ENCODE results near the gene CPNE8. TPM values are rescaled to one million over a fixed set of nuclear protein-coding genes. Genes with fewer than 3 reads are reported as not detected.

CPNE8 gene
- total RNA-seq, 1 donor from 2014 or later = 11.0 TPM

- DNase-seq (ENCODE audit: low read depth in 2 of 2) = peak in 1 of 2 donors; percentile 26
These were observed 67.1 kb downstream of the CPNE8 start for GRCh38 chr12:38838056-38838850.

GRCh38 chr12:38831715-38832114, 73.7 kb downstream of the CPNE8 start:
- no peak for DNase-seq (ENCODE audit: low read depth in 2 of 2)

DNA sequence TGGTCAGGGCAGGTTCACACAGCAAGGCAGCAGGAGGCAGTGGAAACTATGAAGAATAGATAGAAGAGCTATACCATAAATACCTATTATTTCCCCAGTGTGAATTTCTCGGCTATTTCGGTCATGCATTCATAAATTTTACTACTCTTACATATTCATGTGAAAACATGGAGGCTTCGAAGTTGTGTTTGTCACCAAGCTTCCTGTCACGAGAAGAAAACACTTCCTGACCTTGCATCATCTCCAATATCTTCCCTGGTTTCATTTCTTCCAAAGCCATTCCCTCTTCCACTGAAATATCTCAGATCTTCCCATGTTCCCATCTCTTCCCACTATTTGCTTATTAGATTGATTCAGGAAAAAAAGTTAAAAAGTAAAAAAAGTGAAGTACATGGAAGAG, 80.4 kb downstream of the CPNE8 start:
- DNase-seq (ENCODE audit: low read depth in 2 of 2) = no peak

- peak in 1 of 2 donors; percentile 29 for DNase-seq (ENCODE audit: low read depth in 2 of 2)
These were observed 81.7 kb downstream of the CPNE8 start for GRCh38 chr12:38823738-38824137.

GRCh38 chr12:38823314-38823713, 82.1 kb downstream of the CPNE8 start:
- no peak for DNase-seq (ENCODE audit: low read depth in 2 of 2)

GRCh38 chr12:38817942-38818341, 87.4 kb downstream of the CPNE8 start:
- DNase-seq (ENCODE audit: low read depth in 2 of 2) = no peak

DNA sequence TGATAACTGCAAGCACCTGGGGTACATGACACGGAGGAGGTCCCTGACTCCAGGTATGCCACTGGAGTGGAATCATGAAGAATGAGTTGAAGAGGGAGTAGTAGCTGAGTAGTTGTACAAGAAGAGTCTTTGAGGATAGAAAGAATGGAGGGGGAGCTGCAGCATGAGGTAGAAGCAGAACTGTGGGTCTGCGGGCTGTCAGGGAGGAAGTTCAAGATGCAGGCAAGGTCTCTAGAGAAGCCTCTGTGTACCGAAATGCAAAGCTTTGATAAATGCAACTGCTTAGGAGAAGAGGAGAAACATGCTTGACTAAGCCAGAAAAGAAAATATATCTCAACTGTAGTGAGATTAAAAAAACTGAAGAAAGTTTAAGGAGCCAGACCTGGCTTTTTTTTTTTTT, 91.5 kb downstream of the CPNE8 start:
- DNase-seq (ENCODE audit: low read depth in 2 of 2) = no peak

- DNase-seq (ENCODE audit: low read depth in 2 of 2) = no peak
These were observed 93.5 kb downstream of the CPNE8 start for GRCh38 chr12:38811814-38812356.

GRCh38 chr12:38809832-38810231, 95.6 kb downstream of the CPNE8 start:
- DNase-seq (ENCODE audit: low read depth in 2 of 2) = no peak

DNA sequence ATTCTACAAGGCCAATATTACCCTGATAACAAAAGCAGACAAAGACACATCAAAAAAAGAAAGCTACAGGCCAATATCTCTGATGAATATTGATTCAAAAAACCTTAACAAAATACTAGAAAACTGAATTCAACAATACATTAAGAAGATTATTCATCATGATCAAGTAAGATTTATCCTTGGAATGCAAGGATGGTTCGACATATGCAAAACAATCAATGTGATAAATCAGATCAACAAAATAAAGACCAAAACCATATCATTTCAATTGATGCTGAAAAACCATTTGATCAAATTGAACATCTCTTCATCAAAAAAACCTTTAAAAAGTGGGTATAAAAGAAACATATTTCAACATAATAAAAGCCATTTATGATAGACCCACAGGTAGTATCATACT, 117.3 kb downstream of the CPNE8 start:
- no peak for DNase-seq (ENCODE audit: low read depth in 2 of 2)

- no peak for DNase-seq (ENCODE audit: low read depth in 2 of 2)
These were observed 120.0 kb downstream of the CPNE8 start for GRCh38 chr12:38785381-38785780.

- DNase-seq (ENCODE audit: low read depth in 2 of 2) = no peak
These were observed 122.1 kb downstream of the CPNE8 start for GRCh38 chr12:38783304-38783703.

DNA sequence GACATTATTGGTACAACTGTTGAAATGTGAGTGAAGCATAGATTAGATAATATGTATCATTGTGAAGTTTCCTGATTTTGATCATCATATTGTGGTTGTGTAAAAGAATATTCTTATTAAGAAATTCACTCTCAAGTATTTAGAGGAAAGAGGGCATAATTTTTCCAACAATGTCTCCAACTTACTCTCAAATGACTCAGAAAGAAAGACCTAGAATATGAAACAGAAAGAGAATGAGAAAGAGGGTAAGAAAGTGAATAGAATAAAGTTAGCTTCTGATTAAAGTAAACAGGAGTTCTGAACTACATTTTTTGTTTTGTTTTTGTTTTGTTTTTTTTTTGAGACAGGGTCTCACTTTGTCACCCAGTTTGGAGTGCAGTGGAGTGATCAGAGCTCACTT, 123.0 kb downstream of the CPNE8 start:
- no peak for DNase-seq (ENCODE audit: low read depth in 2 of 2)

DNA sequence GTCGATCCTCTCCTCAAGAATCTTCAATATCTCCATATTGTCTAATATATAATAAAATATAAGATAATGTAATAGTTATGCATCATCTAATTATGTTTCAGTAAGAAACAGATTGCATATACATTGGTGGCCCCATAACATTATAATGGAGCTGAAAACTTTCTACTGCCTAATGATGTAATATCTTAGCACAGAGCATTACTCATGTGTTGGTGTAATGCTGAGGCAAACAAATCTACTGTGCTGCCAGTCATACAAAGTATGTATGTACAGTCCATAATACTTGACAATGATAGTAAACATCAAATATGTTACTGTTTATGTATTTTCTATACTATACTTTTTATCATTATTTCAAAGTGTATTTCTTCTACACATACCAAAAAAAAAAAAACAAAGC, 128.7 kb downstream of the CPNE8 start:
- DNase-seq (ENCODE audit: low read depth in 2 of 2) = no peak

GRCh38 chr12:38775457-38775856, 129.9 kb downstream of the CPNE8 start:
- no peak for DNase-seq (ENCODE audit: low read depth in 2 of 2)

- peak in 1 of 2 donors; percentile 23 for DNase-seq (ENCODE audit: low read depth in 2 of 2)
These were observed 133.0 kb downstream of the CPNE8 start for GRCh38 chr12:38772437-38772836.

- DNase-seq (ENCODE audit: low read depth in 2 of 2) = peak; percentile 14 to 49
These were observed 133.5 kb downstream of the CPNE8 start for GRCh38 chr12:38771871-38772270.

DNA sequence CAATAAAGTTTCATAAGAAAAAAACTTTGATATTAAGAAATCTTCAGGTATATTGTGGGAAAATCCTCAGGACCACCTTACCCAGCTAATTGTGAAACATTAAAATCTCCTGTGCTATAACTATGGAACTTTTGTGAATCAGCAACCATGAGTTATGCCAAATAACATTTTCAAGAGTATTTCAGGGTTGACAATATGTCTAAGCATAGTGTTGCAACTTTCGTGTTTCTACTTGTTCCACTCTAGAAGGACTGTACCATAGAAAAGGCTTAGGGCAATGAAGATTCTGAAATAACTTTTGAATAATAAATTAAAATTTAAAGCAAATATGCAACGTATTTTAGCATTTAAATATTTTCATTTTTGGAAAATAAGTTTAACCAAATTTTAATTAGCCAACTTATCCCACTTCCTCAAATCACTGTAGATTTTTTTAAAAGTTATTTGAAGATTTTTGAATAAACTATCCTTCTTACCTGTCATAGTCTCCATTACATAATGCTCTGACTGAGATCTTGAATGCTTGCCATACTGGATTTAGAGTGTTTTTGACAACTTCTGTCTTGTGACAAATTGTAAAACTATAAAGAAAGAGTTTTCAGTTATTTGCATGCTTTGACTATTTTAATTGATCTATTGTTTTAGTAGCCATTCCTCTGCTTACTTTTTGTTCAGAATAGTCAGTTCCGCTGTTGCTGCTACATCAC, 143.6 kb downstream of the CPNE8 start:
- no peak for DNase-seq (ENCODE audit: low read depth in 2 of 2)

DNA sequence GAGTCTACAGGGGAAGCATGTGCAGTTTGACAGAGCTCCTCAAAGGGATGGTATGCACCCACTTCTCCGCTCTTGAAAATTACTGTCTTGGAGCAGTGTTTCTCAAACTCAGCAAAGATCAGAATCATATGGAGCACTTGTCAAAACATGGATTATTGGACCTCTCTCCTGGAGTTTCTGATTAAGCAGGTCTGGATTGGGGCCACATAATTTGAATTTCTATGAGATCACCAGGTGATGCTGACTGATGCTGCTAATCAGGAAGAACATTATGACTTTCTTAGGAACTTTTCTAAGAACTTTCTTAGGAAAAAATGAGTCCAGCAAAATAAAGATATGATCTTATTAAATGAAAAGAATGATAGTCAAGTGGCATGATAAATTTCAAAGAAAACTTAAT, 144.3 kb downstream of the CPNE8 start:
- DNase-seq (ENCODE audit: low read depth in 2 of 2) = no peak

DNA sequence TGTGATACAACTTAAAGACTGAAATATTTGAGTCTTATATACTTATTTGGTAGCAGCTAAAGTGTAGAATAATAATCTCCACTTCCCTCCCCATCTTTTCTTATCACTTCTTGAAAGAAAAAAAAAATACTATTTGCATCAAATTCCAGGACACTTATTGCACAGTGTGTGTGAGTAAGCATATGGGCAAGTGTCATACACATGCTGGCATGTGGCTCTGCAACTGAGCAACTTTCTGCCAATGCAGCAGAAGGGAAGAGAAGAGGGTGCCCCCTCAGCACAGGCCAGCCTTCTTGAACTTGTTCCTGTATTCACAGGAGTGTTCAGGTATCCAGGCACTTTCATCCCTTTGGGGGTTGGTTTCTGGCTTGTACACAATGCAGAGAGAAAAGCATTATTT, 145.8 kb downstream of the CPNE8 start:
- no peak for DNase-seq (ENCODE audit: low read depth in 2 of 2)

- DNase-seq (ENCODE audit: low read depth in 2 of 2) = no peak
These were observed 158.6 kb downstream of the CPNE8 start for GRCh38 chr12:38746744-38747143.

GRCh38 chr12:38745601-38746000, 159.8 kb downstream of the CPNE8 start:
- DNase-seq (ENCODE audit: low read depth in 2 of 2) = no peak

- DNase-seq (ENCODE audit: low read depth in 2 of 2) = no peak
These were observed 161.3 kb downstream of the CPNE8 start for GRCh38 chr12:38744041-38744440.
